ENCODE data around the gene ZNF23.

- no peak for TF ChIP-seq CTCF (IDR thresholded peaks at IDR 0.05)
- TF ChIP-seq POLR2A (IDR thresholded peaks at IDR 0.05), result no peak
- TF ChIP-seq EP300 (IDR thresholded peaks at IDR 0.05), result no peak
These were observed 20.0 kb downstream of the ZNF23 start, which contains the start of gene TLE7 for GRCh38 chr16:71442051-71442440.

Data from stomach (tissue), 4 donors.